Sigmoid colon (tissue), 7 donors: Measurements from ENCODE around the gene RNASE1. TPM values are rescaled to one million over a fixed set of nuclear protein-coding genes. Genes with fewer than 3 reads are reported as not detected.
A peak's percentile ranks its signal among the peaks of the same experiment; 100 is the strongest.

Experiments used
- DNase-seq: peaks from one replicate; pipeline ENCODE4 v3.0.0-alpha.2; 2019
- H3K27ac ChIP-seq, 4 donors: fragments of 200-600 bp; sonication (generic); one replicate each; pipeline ENCODE4 v1.5.1; 2016 to 2019; ENCODE audit warnings: mild to moderate bottlenecking in 1 of 4
- H3K27me3 ChIP-seq, 3 donors: fragments of 200-600 bp; sonication (generic); one replicate each; pipeline ENCODE4 v1.5.1; 2019; ENCODE audit warnings: mild to moderate bottlenecking in 1 of 3
- H3K36me3 ChIP-seq, 4 donors: fragments of 200-600 bp; sonication (generic); one replicate each; pipeline ENCODE4 v1.5.1; 2016 to 2019
- H3K4me1 ChIP-seq, 4 donors: fragments of 200-600 bp; sonication (generic); one replicate each; pipeline ENCODE4 v1.5.1; 2017 to 2019
- H3K4me3 ChIP-seq, 4 donors: fragments of 200-600 bp; sonication (generic); one replicate each; pipeline ENCODE4 v1.5.1; 2017 to 2019; ENCODE audit warnings: mild to moderate bottlenecking in 2 of 4, moderate library complexity in 1 of 4
- H3K9me3 ChIP-seq, 4 donors: fragments of 200-600 bp in 3 of 4; sonication (generic) in 3 of 4; one replicate each; pipeline versions ENCODE4 v1.5.1 to v1.6.1; 2013 to 2019
- EP300 ChIP-seq, 4 donors: sonication (generic); formaldehyde crosslinking; IDR thresholded peaks; one replicate each; pipeline ENCODE4 v1.6.1; 2017; ENCODE audit warnings: antibody characterized with exemption in 4 of 4
- POLR2A ChIP-seq, 2 donors: fragments of 450-650 bp; IDR thresholded peaks; one replicate each; pipeline ENCODE4 v1.6.1; 2016; ENCODE audit warnings: antibody characterized with exemption in 2 of 2, mild to moderate bottlenecking in 2 of 2, moderate library complexity in 2 of 2
- POLR2AphosphoS5 ChIP-seq, 4 donors: sonication (generic); formaldehyde crosslinking; IDR thresholded peaks; one replicate each; pipeline ENCODE4 v1.6.1; 2017; ENCODE audit warnings: antibody characterized with exemption in 4 of 4
- WGBS, 2 donors: extraction: QIAGEN DNeasy Blood & Tissue Kit; methylation state at CpG; one replicate each; pipeline ENCODE4 v1.1.7; 2013; 5-methylcytosine and 5-hydroxymethylcytosine counted together
- intact Hi-C: fragments of 100-400 bp; cut with DNase I; formaldehyde crosslinking; loops from one replicate; pipeline ENCODE4 v1.15.1; 2023
- polyA plus RNA-seq, 3 donors: library from polyadenylated mRNA; stranded (reverse); fragments of 200-250 nt; gene quantifications; one replicate each; pipeline ENCODE4 v1.2.3, GENCODE V29; 2013
- total RNA-seq, 4 donors: library from RNA; depleted of rRNA; stranded (reverse); fragments of >200 nt; gene quantifications; one replicate each; pipeline ENCODE4 v1.1.0, GENCODE V29; 2016
- TF ChIP-seq, protein P1 (sequence below), 4 experiments: fragments of 450-650 bp in 3 of 4; fragments of 200-600 bp in 1 of 4; IDR thresholded peaks; one replicate each; pipeline ENCODE4 v1.5.1; 2016 to 2019; ENCODE audit warnings: antibody characterized with exemption in 4 of 4, mild to moderate bottlenecking in 3 of 4, moderate library complexity in 2 of 4
- donor health status: healthy with polysubstance abuse.
- donor health status: Bipolar disorder and iron deficiency.
- donor health status: healthy.

The RNASE1 gene
- total and polyA plus RNA-seq, 7 donors, result 111 to 584 (median 361) TPM

DNA sequence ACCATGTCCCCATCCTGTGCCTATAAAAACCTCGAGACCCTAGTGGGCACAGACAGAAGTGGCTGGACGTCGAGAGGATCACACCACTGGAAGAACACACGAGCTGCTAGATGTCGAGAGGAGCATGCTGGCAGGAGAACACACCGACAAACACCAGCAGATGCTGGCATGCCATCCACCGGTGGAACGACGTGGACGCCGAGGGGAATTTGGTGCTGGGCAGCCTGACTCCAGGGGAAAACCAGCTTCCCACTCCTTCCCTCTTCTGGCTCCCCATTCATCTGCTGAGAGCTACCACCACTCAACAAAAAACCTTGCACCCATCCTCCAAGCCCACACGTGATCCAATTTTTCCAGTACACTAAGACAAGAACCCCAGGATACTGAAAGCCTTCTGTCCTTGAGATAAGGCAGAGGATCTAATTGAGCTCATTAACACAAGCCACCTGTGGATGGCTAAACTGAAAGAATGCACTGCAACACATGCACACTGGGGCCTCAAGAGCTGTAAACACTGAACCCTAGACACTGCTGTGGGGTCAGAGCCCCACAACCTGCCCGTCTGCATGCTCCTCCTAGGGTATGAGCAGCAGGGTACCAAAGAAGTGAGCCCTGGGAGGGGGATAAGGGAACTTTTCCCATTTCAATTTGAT, 12.1 kb downstream of the RNASE1 start:
- Histone ChIP-seq H3K27me3 (no peaks in the 10 kb centered on the region), H3K27ac (no peak overlapping the region), H3K4me3 (no peak overlapping the region)

DNA sequence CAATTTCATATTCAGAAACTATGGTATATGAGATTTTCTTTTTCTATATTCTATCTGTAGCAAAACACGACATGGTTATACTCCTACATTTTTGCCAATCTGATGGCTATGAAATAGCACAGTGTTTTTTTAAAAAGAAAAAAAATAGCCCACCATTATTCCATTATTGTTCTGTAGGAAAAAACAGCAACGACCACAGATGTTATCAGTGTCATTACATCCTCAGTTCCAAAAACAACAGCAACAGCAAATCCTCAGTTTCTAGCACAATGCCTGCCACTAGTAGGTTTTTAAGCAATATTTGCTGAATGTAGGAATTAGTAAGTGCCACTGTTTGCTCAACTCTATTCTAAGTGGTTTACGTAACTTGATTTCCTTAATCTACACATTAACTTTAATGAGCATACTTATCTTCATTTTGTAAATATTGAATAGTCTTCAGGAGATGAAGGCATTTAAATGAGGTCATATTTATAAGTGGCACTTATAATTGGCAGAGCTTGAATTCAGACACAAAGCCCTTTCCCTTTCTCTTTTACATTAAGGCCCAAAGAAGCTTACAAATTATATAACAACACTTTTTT, 13.3 kb downstream of the RNASE1 start:
- no peaks in the 10 kb centered on the region for H3K4me1 ChIP-seq
- DNase-seq, result no peak
- H3K36me3 ChIP-seq, result no peaks in the 10 kb centered on the region
- H3K4me3 ChIP-seq, result no peak overlapping the region
- TF ChIP-seq POLR2AphosphoS5 (IDR thresholded peaks at IDR 0.05) (no peak), POLR2A (IDR thresholded peaks at IDR 0.05) (no peak)
- no peaks in the 10 kb centered on the region for H3K9me3 ChIP-seq
- peak overlapping the region in 1 of 4 donors; percentile 7 for H3K27ac ChIP-seq
- 28 to 60% methylated on average over 3 of the region's 3 CpGs for WGBS, 2 donors
- H3K27me3 ChIP-seq, result no peaks in the 10 kb centered on the region
- intact Hi-C loops, result no loop called here

More for the DNA sequence above, 12.1 kb downstream of the RNASE1 start:
- H3K36me3 ChIP-seq, result no peaks in the 10 kb centered on the region
- TF ChIP-seq POLR2A (IDR thresholded peaks at IDR 0.05), result no peak
- no peak for TF ChIP-seq POLR2AphosphoS5 (IDR thresholded peaks at IDR 0.05)
- no peak for TF ChIP-seq EP300 (IDR thresholded peaks at IDR 0.05)
- TF ChIP-seq, protein P1, sequence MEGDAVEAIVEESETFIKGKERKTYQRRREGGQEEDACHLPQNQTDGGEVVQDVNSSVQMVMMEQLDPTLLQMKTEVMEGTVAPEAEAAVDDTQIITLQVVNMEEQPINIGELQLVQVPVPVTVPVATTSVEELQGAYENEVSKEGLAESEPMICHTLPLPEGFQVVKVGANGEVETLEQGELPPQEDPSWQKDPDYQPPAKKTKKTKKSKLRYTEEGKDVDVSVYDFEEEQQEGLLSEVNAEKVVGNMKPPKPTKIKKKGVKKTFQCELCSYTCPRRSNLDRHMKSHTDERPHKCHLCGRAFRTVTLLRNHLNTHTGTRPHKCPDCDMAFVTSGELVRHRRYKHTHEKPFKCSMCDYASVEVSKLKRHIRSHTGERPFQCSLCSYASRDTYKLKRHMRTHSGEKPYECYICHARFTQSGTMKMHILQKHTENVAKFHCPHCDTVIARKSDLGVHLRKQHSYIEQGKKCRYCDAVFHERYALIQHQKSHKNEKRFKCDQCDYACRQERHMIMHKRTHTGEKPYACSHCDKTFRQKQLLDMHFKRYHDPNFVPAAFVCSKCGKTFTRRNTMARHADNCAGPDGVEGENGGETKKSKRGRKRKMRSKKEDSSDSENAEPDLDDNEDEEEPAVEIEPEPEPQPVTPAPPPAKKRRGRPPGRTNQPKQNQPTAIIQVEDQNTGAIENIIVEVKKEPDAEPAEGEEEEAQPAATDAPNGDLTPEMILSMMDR (IDR thresholded peaks at IDR 0.05), result no peak
- H3K4me1 ChIP-seq, result no peaks in the 10 kb centered on the region
- intact Hi-C loops, result no loop called here
- DNase-seq, result no peak
- 87 to 90% methylated on average over 13 of the region's 13 CpGs for WGBS, 2 donors
- H3K9me3 ChIP-seq, result no peaks in the 10 kb centered on the region

DNA sequence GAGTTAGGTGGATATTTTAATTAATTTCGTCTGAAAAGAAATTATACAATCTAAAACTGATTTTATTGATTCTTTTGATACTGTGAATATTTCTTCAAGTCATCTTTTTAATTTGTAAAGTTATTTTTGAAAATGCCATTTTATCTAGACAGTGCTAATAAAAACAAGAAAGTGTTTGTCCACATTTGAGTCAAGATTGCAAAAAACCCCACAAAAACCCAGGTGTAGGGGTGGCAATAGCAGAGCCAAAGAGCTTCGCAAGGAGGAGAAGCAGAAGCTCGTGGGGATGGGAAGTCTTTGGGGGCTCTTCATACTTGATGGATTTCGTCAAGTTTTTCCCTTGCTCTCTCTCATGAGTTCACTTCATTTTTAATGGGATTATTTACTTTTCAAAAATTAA, 15.6 kb downstream of the RNASE1 start:
- Histone ChIP-seq H3K27ac (no peak overlapping the region), H3K4me1 (no peaks in the 10 kb centered on the region), H3K27me3 (no peaks in the 10 kb centered on the region), H3K9me3 (no peaks in the 10 kb centered on the region), H3K4me3 (no peak overlapping the region), H3K36me3 (no peaks in the 10 kb centered on the region)
- WGBS, 2 donors, result 67 to 78% methylated on average over 4 of the region's 4 CpGs
- no peak for TF ChIP-seq EP300 (IDR thresholded peaks at IDR 0.05)
- no peak for TF ChIP-seq POLR2A (IDR thresholded peaks at IDR 0.05)
- TF ChIP-seq, protein P1 (IDR thresholded peaks at IDR 0.05), result no peak
- no peak for TF ChIP-seq POLR2AphosphoS5 (IDR thresholded peaks at IDR 0.05)
- no peak for DNase-seq
- intact Hi-C loops, result no loop called here

DNA sequence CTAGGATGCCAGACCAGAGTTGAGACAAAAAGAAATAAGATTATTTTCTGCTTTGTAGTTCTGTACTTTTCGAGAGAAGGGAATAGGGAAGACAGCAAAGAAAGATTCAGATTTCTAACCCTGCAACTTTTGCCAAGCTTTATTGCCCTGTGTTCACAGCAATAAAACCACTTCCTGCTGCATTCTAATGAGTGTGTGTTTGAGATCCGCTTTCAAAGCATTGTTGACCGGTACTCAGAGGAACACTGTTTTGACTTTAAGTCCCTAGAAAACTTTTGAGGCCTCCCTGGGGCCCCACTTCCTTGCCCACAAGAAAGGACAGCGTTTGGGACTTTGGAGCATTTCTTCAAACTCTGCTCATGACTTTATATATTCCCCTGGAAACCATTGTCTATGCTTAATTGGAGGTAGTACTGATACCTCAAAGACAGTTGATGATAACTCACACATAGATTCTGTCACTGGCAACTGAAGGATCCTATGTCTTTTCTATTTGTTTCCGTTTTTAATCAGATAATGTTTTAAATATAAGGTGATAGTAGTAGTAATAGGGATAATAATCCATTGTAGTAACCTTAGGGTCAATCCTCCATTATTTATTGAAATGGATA, 20.3 kb downstream of the RNASE1 start:
- Histone ChIP-seq H3K4me3 (peak overlapping the region in 2 of 4 donors; percentile 26 to 28), H3K27ac (peak overlapping the region; percentile 25 to 47 (median 40)), H3K4me1 (no peaks in the 10 kb centered on the region), H3K9me3 (no peaks in the 10 kb centered on the region), H3K36me3 (no peaks in the 10 kb centered on the region), H3K27me3 (no peaks in the 10 kb centered on the region)
- no peak for TF ChIP-seq POLR2A (IDR thresholded peaks at IDR 0.05)
- TF ChIP-seq EP300 (IDR thresholded peaks at IDR 0.05), result no peak
- peak in 1 of 4 donors; percentile 32 for TF ChIP-seq POLR2AphosphoS5 (IDR thresholded peaks at IDR 0.05)
- intact Hi-C loops, result no loop called here
- WGBS, 2 donors, result 3% methylated on average over 5 of the region's 5 CpGs
- no peak for DNase-seq

DNA sequence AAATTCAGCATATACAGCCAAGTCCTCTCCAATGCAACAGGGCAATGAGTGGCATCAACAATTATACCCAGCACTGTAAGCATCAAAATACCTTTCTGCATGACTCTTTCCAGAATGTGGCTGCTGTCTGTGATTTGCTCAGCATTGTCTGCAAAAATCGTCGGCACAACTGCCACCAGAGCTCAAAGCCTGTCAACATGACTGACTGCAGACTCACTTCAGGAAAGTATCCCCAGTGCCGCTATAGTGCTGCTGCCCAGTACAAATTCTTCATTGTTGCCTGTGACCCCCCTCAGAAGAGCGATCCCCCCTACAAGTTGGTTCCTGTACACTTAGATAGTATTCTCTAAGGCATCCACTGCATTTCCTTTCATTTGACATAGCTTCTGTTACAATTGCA, 20.8 kb downstream of the RNASE1 start:
- H3K36me3 ChIP-seq, result no peaks in the 10 kb centered on the region
- H3K4me1 ChIP-seq, result no peaks in the 10 kb centered on the region
- no peak for TF ChIP-seq POLR2A (IDR thresholded peaks at IDR 0.05)
- TF ChIP-seq, protein P1 (IDR thresholded peaks at IDR 0.05), result no peak
- TF ChIP-seq POLR2AphosphoS5 (IDR thresholded peaks at IDR 0.05), result no peak
- TF ChIP-seq EP300 (IDR thresholded peaks at IDR 0.05), result no peak
- peak overlapping the region; percentile 25 to 47 (median 40) for H3K27ac ChIP-seq
- 11 to 14% methylated on average over 4 of the region's 4 CpGs for WGBS, 2 donors
- DNase-seq, result no peak
- intact Hi-C loops, result no loop called here
- no peaks in the 10 kb centered on the region for H3K27me3 ChIP-seq
- no peaks in the 10 kb centered on the region for H3K9me3 ChIP-seq
- H3K4me3 ChIP-seq, result peak overlapping the region in 2 of 4 donors; percentile 26 to 28
